Liver (tissue), 9 donors: Measurements from ENCODE around the gene PLK1. TPM values are rescaled to one million over a fixed set of nuclear protein-coding genes. Genes with fewer than 3 reads are reported as not detected.

Experiments used
- DNase-seq: peaks from one replicate; pipeline ENCODE4 v3.0.0-alpha.2; 2017; ENCODE audit warnings: low spot score
- H3K27ac ChIP-seq, 2 donors: one replicate each; pipeline ENCODE4 v1.7.0; 2013; ENCODE audit warnings: inconsistent platforms in 2 of 2, low read length in 2 of 2, control low read depth in 1 of 2, low read depth in 1 of 2, mild to moderate bottlenecking in 1 of 2
- H3K27me3 ChIP-seq, 4 donors: one replicate each; pipeline versions ENCODE4 v1.6.1 to v1.7.0; 2013; ENCODE audit warnings: low read length in 3 of 4, inconsistent platforms in 1 of 4, mild to moderate bottlenecking in 1 of 4, moderate library complexity in 1 of 4; ENCODE audit not compliant: control insufficient read depth in 4 of 4, insufficient read depth in 4 of 4
- H3K36me3 ChIP-seq, 4 donors: one replicate each; pipeline versions ENCODE4 v1.6.1 to v1.7.0; 2013; ENCODE audit warnings: low read length in 3 of 4, mild to moderate bottlenecking in 3 of 4, low read depth in 1 of 4, moderate library complexity in 1 of 4; ENCODE audit not compliant: control insufficient read depth in 4 of 4, insufficient read depth in 3 of 4
- H3K4me1 ChIP-seq, 4 donors: one replicate each; pipeline versions ENCODE4 v1.6.1 to v1.7.0; 2013; ENCODE audit warnings: low read length in 3 of 4, mild to moderate bottlenecking in 3 of 4, moderate library complexity in 1 of 4; ENCODE audit not compliant: control insufficient read depth in 4 of 4, insufficient read depth in 4 of 4
- H3K4me3 ChIP-seq, 3 donors: one replicate each; pipeline versions ENCODE4 v1.6.1 to v1.7.0; 2013; ENCODE audit warnings: low read length in 3 of 3, control low read depth in 1 of 3, low read depth in 1 of 3, mild to moderate bottlenecking in 1 of 3
- H3K9ac ChIP-seq, 2 donors: one replicate each; pipeline ENCODE4 v1.7.0; 2013; ENCODE audit warnings: low read length in 2 of 2, mild to moderate bottlenecking in 2 of 2, moderate library complexity in 2 of 2, control low read depth in 1 of 2, low read depth in 1 of 2
- H3K9me3 ChIP-seq, 4 donors: one replicate each; pipeline versions ENCODE4 v1.6.1 to v1.7.0; 2013; ENCODE audit warnings: low read length in 3 of 4; ENCODE audit not compliant: control insufficient read depth in 4 of 4
- EGR1 ChIP-seq, 2 donors: IDR thresholded peaks; 2 replicates each; pipeline ENCODE4 v1.6.1; 2016 to 2018; ENCODE audit warnings: antibody characterized with exemption in 2 of 2, low read depth in 2 of 2
- FOXA1 ChIP-seq: IDR thresholded peaks from 2 replicates; pipeline ENCODE4 v1.6.1; 2016; ENCODE audit warnings: antibody characterized with exemption
- GABPA ChIP-seq, 2 donors: IDR thresholded peaks in 1 of 2; conservative IDR thresholded peaks in 1 of 2; 2 replicates each; pipeline ENCODE4 v1.6.1; 2016; ENCODE audit warnings: antibody characterized with exemption in 2 of 2, mild to moderate bottlenecking in 1 of 2, moderate library complexity in 1 of 2
- HNF4A ChIP-seq, 2 donors: conservative IDR thresholded peaks; 2 replicates each; pipeline ENCODE4 v1.6.1; 2016; ENCODE audit warnings: antibody characterized with exemption in 2 of 2, mild to moderate bottlenecking in 2 of 2
- HNF4G ChIP-seq: IDR thresholded peaks from 2 replicates; pipeline ENCODE4 v1.6.1; 2016; ENCODE audit warnings: antibody characterized with exemption
- NR2F2 ChIP-seq: IDR thresholded peaks from 2 replicates; pipeline ENCODE4 v1.6.1; 2016; ENCODE audit warnings: antibody characterized with exemption
- RAD21 ChIP-seq, 2 donors: IDR thresholded peaks; 2 replicates each; pipeline ENCODE4 v1.6.1; 2016; ENCODE audit warnings: antibody characterized with exemption in 2 of 2, mild to moderate bottlenecking in 2 of 2
- RXRA ChIP-seq, 2 donors: IDR thresholded peaks; 2 replicates each; pipeline ENCODE4 v1.6.1; 2017 to 2018; ENCODE audit warnings: antibody characterized with exemption in 2 of 2, mild to moderate bottlenecking in 1 of 2
- SP1 ChIP-seq: IDR thresholded peaks from 2 replicates; pipeline ENCODE4 v1.6.1; 2018; ENCODE audit warnings: antibody characterized with exemption, mild to moderate bottlenecking
- TAF1 ChIP-seq: conservative IDR thresholded peaks from 2 replicates; pipeline ENCODE4 v1.6.1; 2016; ENCODE audit warnings: antibody characterized with exemption, mild to moderate bottlenecking
- YY1 ChIP-seq: IDR thresholded peaks from 2 replicates; pipeline ENCODE4 v1.6.1; 2016; ENCODE audit warnings: antibody characterized with exemption, mild to moderate bottlenecking
- WGBS: extraction: QIAGEN DNeasy Blood & Tissue Kit; methylation state at CpG from one replicate; pipeline ENCODE4 v1.1.7; 2013; 5-methylcytosine and 5-hydroxymethylcytosine counted together
- polyA plus RNA-seq, 2 donors: library from polyadenylated mRNA; stranded (reverse) in 1 of 2; unstranded in 1 of 2; fragments of 200-250 nt in 1 of 2; fragments of >200 nt in 1 of 2; fragmentation: Nextera tagmentation in 1 of 2; extraction: Ambion mirVana in 1 of 2; gene quantifications; one replicate each; pipeline versions ENCODE4 v1.2.1 to v1.2.3, GENCODE V29; 2013 to 2015
- total RNA-seq, 2 donors: library from RNA; depleted of rRNA; stranded (reverse); fragments of >200 nt; gene quantifications; one replicate each; pipeline ENCODE4 v1.2.3, GENCODE V29; 2014
- TF ChIP-seq, protein P1 (sequence below): fragments of 150-350 bp; IDR thresholded peaks from 2 replicates; pipeline ENCODE4 v1.5.1; 2017; ENCODE audit warnings: improper control_type of control experiment, low read depth, low read length; ENCODE audit not compliant: missing input control
- TF ChIP-seq, protein P2 (sequence below): IDR thresholded peaks from 2 replicates; pipeline ENCODE4 v1.6.1; 2016; ENCODE audit warnings: antibody characterized with exemption
- donor health status: healthy.
- donor health status: healthy.
- donor health status: healthy.
- donor health status: healthy.
- donor health status: healthy.

PLK1 gene
- total and polyA plus RNA-seq, 4 donors: 0.33 to 30.3 (median 2.3) TPM

DNA sequence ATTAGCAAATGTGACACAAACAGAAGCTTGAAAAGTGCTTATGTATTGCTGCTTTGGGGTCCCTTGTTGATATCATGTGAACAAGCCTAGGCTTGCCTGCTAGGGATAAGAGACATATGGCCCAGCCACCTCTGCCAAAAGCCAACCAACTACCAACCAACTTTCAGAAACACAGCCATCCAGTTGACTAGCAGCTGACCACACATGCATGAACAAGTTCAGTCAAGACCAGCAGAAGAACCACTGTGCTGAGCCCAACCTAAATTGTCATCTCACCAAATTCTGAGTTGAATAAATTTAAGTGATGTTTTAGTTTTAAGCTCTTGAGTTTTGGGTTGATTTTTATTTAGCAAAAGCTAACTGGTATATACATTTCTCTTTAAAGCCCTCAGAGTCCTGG lies 30.8 kb downstream of the PLK1 start:
- peaks cover under 1 to 7% (median 4%) of the 10 kb centered on the region in 4 donors for H3K27me3 ChIP-seq
- DNase-seq: no peak
- peaks cover 0 to 5% (median 3%) of the 10 kb centered on the region in 4 donors for H3K9me3 ChIP-seq
- no peaks in the 10 kb centered on the region for H3K4me1 ChIP-seq
- no peak overlapping the region for H3K27ac ChIP-seq
- H3K9ac ChIP-seq: no peak overlapping the region
- H3K36me3 ChIP-seq: no peaks in the 10 kb centered on the region
- TF ChIP-seq NR2F2 (no peak), EGR1 (IDR thresholded peaks at IDR 0.05; ENCODE audit: low read depth in 2 of 2) (no peak), TAF1 (no peak), YY1 (no peak), GABPA (IDR thresholded peaks at IDR 0.05 in 1 of 2, conservative IDR thresholded peaks at IDR 0.05 in 1 of 2) (no peak), RAD21 (IDR thresholded peaks at IDR 0.05) (no peak)
- TF ChIP-seq, protein P1, sequence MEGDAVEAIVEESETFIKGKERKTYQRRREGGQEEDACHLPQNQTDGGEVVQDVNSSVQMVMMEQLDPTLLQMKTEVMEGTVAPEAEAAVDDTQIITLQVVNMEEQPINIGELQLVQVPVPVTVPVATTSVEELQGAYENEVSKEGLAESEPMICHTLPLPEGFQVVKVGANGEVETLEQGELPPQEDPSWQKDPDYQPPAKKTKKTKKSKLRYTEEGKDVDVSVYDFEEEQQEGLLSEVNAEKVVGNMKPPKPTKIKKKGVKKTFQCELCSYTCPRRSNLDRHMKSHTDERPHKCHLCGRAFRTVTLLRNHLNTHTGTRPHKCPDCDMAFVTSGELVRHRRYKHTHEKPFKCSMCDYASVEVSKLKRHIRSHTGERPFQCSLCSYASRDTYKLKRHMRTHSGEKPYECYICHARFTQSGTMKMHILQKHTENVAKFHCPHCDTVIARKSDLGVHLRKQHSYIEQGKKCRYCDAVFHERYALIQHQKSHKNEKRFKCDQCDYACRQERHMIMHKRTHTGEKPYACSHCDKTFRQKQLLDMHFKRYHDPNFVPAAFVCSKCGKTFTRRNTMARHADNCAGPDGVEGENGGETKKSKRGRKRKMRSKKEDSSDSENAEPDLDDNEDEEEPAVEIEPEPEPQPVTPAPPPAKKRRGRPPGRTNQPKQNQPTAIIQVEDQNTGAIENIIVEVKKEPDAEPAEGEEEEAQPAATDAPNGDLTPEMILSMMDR: no peak
- H3K4me3 ChIP-seq: no peak overlapping the region

DNA sequence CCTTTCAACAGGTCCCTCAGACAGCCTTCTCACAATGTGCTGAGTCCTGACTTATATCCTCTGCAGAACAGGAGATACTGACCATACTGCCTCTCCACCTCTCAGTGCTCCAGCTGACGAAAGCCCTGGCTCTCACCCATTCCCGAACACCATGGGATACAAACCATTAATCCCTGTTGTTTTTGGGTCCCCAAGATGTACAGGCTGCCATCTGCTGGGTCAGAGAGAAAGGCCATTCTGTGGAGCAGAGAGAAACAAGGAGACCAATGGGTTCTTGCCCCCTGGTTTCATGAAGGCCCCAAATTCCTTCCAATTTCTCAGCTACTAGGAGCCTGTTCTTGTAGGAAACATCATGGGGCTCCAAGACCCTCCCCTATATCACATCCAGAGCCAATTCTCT lies 31.3 kb downstream of the PLK1 start:
- Histone ChIP-seq H3K9ac (no peak overlapping the region), H3K27me3 (peaks cover 2 to 7% (median 4%) of the 10 kb centered on the region in 4 donors), H3K4me1 (no peaks in the 10 kb centered on the region), H3K27ac (no peak overlapping the region), H3K4me3 (no peak overlapping the region), H3K36me3 (no peaks in the 10 kb centered on the region), H3K9me3 (peaks cover 0 to 4% (median 2%) of the 10 kb centered on the region in 4 donors)
- WGBS: 77% methylated on average over 2 of the region's 2 CpGs
- no peak for DNase-seq
- no peak for TF ChIP-seq FOXA1
- TF ChIP-seq, protein P1: no peak

DNA sequence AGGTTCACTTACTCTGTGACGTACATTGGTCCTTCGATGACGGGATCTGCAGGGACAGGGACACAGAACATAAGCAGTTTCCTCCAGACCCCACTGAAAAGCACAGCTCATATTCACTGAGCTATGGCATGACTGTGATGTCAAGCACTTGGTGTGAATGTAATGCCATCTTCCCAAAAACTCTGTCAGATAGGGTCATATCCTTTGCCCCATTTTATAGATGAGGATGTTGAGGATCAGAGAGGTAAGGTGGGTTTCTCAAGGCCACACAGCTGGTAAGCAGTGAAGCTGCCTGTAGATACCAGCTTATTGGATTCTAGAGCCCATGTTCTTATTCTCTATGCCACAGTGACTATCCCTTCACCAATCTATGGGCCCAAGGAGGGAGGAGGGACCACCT lies 31.8 kb downstream of the PLK1 start:
- H3K9ac ChIP-seq: no peak overlapping the region
- no peak overlapping the region for H3K27ac ChIP-seq
- H3K27me3 ChIP-seq: peaks cover 2 to 7% (median 4%) of the 10 kb centered on the region in 4 donors
- H3K9me3 ChIP-seq: peaks cover 0 to 4% (median 2%) of the 10 kb centered on the region in 4 donors
- no peak overlapping the region for H3K4me3 ChIP-seq
- no peak for DNase-seq
- H3K4me1 ChIP-seq: no peaks in the 10 kb centered on the region
- 95% methylated on average over 3 of the region's 3 CpGs for WGBS
- no peaks in the 10 kb centered on the region for H3K36me3 ChIP-seq
- no peak for TF ChIP-seq RAD21 (IDR thresholded peaks at IDR 0.05)
- no peak for TF ChIP-seq NR2F2
- no peak for TF ChIP-seq EGR1 (IDR thresholded peaks at IDR 0.05; ENCODE audit: low read depth in 2 of 2)
- no peak for TF ChIP-seq GABPA (IDR thresholded peaks at IDR 0.05 in 1 of 2, conservative IDR thresholded peaks at IDR 0.05 in 1 of 2)
- TF ChIP-seq HNF4A (conservative IDR thresholded peaks at IDR 0.05): no peak
- TF ChIP-seq, protein P2, sequence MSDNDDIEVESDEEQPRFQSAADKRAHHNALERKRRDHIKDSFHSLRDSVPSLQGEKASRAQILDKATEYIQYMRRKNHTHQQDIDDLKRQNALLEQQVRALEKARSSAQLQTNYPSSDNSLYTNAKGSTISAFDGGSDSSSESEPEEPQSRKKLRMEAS: no peak
- TF ChIP-seq HNF4G: no peak
- no peak for TF ChIP-seq FOXA1
- no peak for TF ChIP-seq RXRA (IDR thresholded peaks at IDR 0.05)
- no peak for TF ChIP-seq SP1
